Measurements from ENCODE around the gene KDM4B. TPM values are rescaled to one million over a fixed set of nuclear protein-coding genes. Genes with fewer than 3 reads are reported as not detected.

KDM4B gene
- total and polyA plus RNA-seq, 10 of the 15 experiments (the other 5 are each of a cell fraction or from before 2014, with no cell fraction given): 0.47 to 49.6 (median 16.2) TPM

DNA sequence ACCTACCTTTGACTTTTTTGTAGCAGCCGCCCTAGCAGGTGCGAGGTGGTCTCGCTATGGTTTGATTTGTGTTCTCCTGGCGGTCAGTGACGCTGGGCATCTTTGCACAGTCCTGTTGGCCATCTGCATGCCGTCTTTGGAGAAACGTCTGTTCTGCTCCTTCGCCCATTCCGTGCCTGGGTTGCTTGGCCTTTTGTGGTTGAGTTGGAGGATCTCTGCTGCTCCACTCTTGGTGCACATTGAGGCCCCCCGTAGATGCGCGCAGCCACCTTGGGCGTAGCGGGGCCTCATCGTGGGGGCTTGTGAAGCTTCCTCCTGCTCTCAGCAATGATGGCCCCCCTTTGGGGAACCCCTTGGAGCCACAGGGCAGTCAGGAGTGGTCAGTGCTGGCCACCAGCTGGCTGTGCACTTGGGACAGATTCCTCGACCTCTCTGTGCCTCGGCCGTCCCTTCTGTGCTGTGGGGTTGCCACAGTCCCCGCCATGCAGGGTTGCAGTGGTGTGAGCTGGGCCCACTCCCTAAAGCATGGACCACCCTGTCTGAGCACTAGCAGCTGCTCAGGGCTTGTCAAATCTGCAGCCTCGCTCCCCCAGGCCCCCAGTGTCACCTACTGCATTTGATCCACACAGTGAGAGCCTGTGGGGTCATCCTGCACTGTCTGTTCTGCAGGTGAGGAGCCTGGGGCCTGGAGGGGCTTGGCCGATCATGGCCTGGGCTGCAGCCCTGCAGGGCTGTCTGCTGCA lies 170.8 kb downstream of the KDM4B start:
- in situ Hi-C loops (cut with MboI) (no loop called here), intact Hi-C loops (cut with micrococcal nuclease; ENCODE audit: unreplicated experiment) (no loop called here)
- FAIRE-seq (no peak), DNase-seq (ENCODE audit: low read depth, low spot score) (no peak), ATAC-seq (no peak)
- H3K27me3 ChIP-seq (replicated peaks in 1 of 2; ENCODE audit: control insufficient read depth in 2 of 2, insufficient read depth in 2 of 2, low read length in 1 of 2): no peaks in the 10 kb centered on the region
- ChIA-PET POLR2A (interaction anchor here (1.2 kb wide), 1 partner anchor 67 kb away, joined by 3 read pairs; no protein-coding TSS in a partner anchor), SMC1A (ENCODE audit: uncharacterized antibody, unreplicated experiment) (interaction anchor here (1.1 kb wide), 1 partner anchor 88 kb away, joined by 3 read pairs; no protein-coding TSS in a partner anchor), CTCF (interaction anchor here (0.7 kb wide), 1 partner anchor 91 kb away, joined by 3 read pairs; no protein-coding TSS in a partner anchor), RAD21 (ENCODE audit: unreplicated experiment) (no interaction called here)
- TF ChIP-seq, protein P1, sequence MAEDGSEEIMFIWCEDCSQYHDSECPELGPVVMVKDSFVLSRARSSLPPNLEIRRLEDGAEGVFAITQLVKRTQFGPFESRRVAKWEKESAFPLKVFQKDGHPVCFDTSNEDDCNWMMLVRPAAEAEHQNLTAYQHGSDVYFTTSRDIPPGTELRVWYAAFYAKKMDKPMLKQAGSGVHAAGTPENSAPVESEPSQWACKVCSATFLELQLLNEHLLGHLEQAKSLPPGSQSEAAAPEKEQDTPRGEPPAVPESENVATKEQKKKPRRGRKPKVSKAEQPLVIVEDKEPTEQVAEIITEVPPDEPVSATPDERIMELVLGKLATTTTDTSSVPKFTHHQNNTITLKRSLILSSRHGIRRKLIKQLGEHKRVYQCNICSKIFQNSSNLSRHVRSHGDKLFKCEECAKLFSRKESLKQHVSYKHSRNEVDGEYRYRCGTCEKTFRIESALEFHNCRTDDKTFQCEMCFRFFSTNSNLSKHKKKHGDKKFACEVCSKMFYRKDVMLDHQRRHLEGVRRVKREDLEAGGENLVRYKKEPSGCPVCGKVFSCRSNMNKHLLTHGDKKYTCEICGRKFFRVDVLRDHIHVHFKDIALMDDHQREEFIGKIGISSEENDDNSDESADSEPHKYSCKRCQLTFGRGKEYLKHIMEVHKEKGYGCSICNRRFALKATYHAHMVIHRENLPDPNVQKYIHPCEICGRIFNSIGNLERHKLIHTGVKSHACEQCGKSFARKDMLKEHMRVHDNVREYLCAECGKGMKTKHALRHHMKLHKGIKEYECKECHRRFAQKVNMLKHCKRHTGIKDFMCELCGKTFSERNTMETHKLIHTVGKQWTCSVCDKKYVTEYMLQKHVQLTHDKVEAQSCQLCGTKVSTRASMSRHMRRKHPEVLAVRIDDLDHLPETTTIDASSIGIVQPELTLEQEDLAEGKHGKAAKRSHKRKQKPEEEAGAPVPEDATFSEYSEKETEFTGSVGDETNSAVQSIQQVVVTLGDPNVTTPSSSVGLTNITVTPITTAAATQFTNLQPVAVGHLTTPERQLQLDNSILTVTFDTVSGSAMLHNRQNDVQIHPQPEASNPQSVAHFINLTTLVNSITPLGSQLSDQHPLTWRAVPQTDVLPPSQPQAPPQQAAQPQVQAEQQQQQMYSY (CRISPR knock-in tag; IDR thresholded peaks at IDR 0.05): no peak
- 0 out of 4 replicates have a peak, but pooled peaks of 1 of the 2 experiments have one; percentile 2 for TF ChIP-seq EP300 (IDR thresholded peaks at IDR 0.05; ENCODE audit: borderline replicate concordance in 1 of 2, control insufficient read depth in 1 of 2, low read depth in 2 of 2, low read length in 2 of 2)
- no peak for TF ChIP-seq BHLHE40 (IDR thresholded peaks at IDR 0.05; ENCODE audit: borderline replicate concordance in 1 of 2, low read depth in 2 of 2, low read length in 1 of 2)
- no peak for TF ChIP-seq NRF1 (conservative IDR thresholded peaks at IDR 0.05; ENCODE audit: low read depth, low read length)
- TF ChIP-seq CHD2 (IDR thresholded peaks at IDR 0.05; ENCODE audit: borderline replicate concordance, low read depth, low read length): 0 out of 2 replicates have a peak, but pooled peaks have one; percentile 5
- TF ChIP-seq, protein P2, sequence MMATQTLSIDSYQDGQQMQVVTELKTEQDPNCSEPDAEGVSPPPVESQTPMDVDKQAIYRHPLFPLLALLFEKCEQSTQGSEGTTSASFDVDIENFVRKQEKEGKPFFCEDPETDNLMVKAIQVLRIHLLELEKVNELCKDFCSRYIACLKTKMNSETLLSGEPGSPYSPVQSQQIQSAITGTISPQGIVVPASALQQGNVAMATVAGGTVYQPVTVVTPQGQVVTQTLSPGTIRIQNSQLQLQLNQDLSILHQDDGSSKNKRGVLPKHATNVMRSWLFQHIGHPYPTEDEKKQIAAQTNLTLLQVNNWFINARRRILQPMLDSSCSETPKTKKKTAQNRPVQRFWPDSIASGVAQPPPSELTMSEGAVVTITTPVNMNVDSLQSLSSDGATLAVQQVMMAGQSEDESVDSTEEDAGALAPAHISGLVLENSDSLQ (IDR thresholded peaks at IDR 0.05): 0 out of 2 replicates have a peak, but pooled peaks have one; percentile 3
- 0 out of 2 replicates have a peak, but pooled peaks have one; percentile 13 for TF ChIP-seq MTA3 (IDR thresholded peaks at IDR 0.05; ENCODE audit: borderline replicate concordance, low read length)
- H3K4me3 ChIP-seq: no peak overlapping the region
- H4K20me1 ChIP-seq (ENCODE audit: control insufficient read depth, insufficient read depth): no peaks in the 10 kb centered on the region
- H3K79me2 ChIP-seq (ENCODE audit: control insufficient read depth, insufficient read depth, low read length): peaks cover 12% of the 10 kb centered on the region
- no peaks in the 10 kb centered on the region for H3K9me3 ChIP-seq (replicated peaks; ENCODE audit: control insufficient read depth, insufficient read depth, low read length)
- peaks cover 16 to 35% of the 10 kb centered on the region in 2 experiments for H3K36me3 ChIP-seq (ENCODE audit: control insufficient read depth in 2 of 2, insufficient read depth in 2 of 2, low read length in 1 of 2)
- H3K27ac ChIP-seq (ENCODE audit: control insufficient read depth, insufficient read depth): no peak overlapping the region
- H3K4me1 ChIP-seq (ENCODE audit: control insufficient read depth, insufficient read depth, low read length): peaks cover 19% of the 10 kb centered on the region
- no peak overlapping the region for H2AFZ ChIP-seq (ENCODE audit: control insufficient read depth, low read depth, low read length)
- peak overlapping the region; percentile 45; the same call in 1 of the 2 replicates for H3K4me2 ChIP-seq (ENCODE audit: control insufficient read depth, insufficient read depth)
- H3K9ac ChIP-seq (ENCODE audit: control insufficient read depth, insufficient read depth, low read length): no peak overlapping the region
- BruUV-seq (replicated peaks): no TSS peak
- WGBS (ENCODE audit: insufficient coverage, insufficient replicate concordance, low lambda C conversion rate, missing lambda C conversion rate): 78% methylated on average over 20 of the region's 21 CpGs

Data from GM12878 (cell line).